GM12875 (cell line): ENCODE results near the gene TRIM31.

Experiments
- H3K4me3 ChIP-seq: one replicate; pipeline ENCODE4 v1.5.1; 2011; ENCODE audit warnings: low read depth, low read length, control low read depth
- TF ChIP-seq, protein P1 (sequence below): IDR thresholded peaks from 2 replicates; pipeline ENCODE4 v1.5.1; 2011; ENCODE audit warnings: low read depth, mild to moderate bottlenecking, control low read depth, inconsistent platforms, low read length, moderate library complexity, borderline replicate concordance; ENCODE audit not compliant: insufficient read depth

The TRIM31 gene

DNA sequence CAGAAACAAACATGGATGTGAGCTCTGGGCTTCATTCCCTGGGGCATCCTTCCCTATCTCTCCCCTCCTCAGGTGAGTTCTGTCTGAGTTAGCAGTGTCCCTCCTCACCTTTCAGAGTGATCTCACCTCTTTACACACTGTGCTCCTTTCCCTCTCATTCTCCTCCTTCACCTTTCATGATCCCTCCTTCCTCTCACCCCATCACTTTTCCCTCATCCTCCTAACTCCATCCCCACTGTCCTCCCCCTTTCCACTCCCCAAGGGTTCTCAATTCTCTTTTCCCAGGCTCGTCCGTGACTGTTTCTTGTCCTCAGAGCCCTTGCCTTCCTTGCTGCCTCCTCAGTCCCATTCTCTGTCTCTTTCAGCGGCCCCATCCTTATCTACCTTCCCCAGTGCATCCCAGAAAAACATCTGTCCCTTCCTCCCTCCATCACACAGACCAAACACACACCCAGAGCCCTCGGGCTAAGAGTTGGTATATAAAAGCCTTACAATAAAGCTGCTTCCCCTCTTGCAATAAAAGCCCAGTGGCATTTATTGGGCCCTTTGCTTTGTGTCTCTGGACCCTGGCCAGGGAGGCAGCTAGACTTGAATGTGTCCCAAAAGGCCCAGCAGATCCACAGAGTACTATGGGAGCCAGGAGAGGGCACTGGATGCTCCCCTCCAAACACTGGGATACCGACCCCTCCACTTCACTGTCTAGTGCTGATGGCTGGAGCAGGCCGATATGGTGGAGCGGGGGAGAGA is 39.2 kb downstream of the TRIM31 start:
- TF ChIP-seq, protein P1, sequence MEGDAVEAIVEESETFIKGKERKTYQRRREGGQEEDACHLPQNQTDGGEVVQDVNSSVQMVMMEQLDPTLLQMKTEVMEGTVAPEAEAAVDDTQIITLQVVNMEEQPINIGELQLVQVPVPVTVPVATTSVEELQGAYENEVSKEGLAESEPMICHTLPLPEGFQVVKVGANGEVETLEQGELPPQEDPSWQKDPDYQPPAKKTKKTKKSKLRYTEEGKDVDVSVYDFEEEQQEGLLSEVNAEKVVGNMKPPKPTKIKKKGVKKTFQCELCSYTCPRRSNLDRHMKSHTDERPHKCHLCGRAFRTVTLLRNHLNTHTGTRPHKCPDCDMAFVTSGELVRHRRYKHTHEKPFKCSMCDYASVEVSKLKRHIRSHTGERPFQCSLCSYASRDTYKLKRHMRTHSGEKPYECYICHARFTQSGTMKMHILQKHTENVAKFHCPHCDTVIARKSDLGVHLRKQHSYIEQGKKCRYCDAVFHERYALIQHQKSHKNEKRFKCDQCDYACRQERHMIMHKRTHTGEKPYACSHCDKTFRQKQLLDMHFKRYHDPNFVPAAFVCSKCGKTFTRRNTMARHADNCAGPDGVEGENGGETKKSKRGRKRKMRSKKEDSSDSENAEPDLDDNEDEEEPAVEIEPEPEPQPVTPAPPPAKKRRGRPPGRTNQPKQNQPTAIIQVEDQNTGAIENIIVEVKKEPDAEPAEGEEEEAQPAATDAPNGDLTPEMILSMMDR: no peak
- no peak overlapping the region for H3K4me3 ChIP-seq

DNA sequence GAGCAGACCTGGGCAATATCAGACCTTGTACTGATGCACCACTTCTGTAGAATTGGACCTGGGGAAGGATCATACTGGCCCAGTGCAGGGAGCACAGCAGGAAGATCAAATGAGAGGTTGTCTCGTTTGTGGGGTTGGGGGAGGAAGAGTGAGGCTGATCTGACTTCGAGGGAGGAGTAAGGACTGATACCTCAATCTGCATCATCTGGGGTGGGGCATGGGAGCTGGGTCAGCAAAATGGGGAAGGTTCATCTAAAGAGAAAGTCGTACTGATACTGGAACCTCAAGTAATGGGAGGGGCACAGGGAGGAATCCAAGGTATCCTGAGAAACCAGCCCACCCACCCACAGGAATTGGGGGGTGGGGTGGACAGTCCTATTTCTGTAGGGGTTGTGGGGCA is 41.0 kb downstream of the TRIM31 start:
- H3K4me3 ChIP-seq: no peak overlapping the region
- TF ChIP-seq, protein P1: no peak

DNA sequence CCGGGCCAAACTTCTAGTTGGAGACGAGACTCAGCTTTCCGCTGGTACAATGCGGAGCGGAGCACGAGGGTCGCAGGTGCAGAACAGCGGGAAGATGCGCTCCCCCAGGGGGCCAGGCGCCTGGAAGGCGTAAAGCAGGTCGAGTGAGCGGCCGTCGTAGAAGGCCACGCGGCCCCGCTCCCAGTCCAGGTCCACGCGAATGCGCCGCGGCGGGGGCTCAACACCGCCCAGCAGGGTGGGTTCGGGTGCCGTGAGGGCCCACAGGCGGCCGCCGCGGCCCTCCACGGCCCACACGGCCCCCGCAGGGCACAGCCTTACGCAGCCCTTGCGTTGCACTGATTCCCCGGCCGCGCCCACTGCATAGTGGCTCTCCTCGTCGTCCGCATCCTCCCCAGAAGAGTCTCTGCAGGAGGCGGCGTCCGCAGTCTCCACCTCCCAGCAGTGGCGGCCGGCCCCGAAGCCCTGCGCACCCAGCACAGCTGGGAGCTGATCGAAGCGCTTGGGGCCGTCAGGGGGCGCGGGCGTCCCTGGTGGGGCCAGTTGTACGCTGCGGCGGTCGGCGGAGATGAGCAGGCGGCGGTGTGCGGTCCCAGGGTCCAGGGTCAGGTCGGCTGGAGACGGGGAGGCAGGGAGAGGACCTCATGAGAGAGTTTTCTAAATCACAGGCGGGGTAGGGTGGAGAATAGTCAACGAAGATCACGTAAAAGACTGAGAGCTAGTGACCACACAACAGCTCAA is 41.6 kb downstream of the TRIM31 start:
- no peak overlapping the region for H3K4me3 ChIP-seq
- TF ChIP-seq, protein P1: no peak

DNA sequence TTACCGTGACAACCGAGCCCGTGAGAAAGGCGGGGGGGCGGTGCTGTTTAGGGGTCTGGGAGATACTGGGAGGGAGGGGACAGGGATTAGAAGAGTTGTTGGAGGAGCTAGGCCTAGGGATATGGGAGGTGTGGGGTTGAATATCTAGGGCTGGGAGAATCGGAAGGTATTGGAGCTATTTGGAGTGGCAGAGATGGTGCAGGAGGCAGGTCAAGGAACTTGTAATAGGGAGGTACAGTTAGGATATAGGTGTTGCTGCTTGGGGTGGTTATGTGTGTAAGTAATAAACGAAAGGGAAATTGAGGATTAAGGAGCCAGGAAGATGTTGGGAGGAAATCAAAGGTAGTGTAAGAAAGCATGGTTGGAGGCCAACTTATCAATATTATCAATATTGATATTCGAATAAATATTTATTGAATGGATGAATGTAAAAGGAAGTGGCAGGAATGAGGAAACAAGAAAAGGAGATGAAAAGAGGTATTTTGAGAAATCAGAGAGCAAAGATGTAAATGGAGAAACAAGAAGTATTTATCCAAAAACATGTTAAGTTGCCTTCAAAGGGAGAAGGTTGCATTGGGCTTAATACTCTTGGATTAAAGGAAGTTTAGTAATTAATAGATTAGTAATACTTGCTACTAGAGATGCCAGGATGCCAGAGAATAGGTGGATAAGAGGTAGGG is 45.3 kb downstream of the TRIM31 start:
- TF ChIP-seq, protein P1: no peak

DNA sequence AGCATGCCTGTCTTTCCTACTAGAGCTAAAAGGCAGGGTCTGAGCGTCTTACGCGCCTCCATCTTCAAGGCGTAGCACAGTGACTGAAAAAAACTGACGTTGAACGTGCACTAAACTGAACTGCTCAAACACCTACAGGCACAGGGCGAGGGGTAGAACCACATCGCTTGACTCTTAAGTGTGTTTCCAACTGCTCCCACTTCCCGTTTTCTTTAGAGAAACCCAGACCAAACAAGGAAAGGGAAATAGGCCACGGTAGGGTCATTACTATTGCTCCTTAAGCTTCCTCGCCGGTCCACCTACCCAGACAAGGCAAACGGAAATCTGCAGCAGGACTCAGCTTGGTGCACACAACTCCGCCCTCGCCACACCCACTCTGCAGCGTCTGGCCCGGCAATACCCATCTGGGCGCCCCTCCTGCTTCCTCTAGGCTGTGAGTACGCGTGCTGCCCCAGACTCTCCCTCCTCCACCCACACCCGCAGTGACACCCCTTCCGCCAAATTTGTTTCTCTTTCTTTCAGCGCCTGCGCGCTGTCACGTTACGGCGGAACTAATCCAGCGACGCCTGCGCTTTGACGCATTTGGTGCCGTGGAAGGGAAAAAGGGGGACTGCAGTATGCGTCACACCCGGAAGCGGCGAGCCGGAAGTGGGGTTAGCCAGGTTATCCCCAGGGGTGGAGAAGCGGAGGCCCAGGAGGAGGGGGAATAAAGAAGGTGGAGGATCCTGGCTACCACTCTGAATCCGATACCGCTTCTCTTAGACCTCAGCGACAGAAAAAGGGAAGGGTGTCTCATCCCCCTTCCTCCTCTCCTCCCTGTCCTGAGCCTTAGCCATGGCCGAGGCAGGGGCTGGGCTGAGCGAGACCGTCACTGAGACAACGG is 46.1 kb downstream of the TRIM31 start, which contains the start of gene PPP1R11:
PPP1R11 (plus strand) TSS at position 622 of the 883 bp plus-strand sequence; CDS start at position 835, 213 bp downstream.
- H3K4me3 ChIP-seq: peak within 1 kb of the TSS; percentile 60
- TF ChIP-seq, protein P1: no peak

More for the DNA sequence above, 45.3 kb downstream of the TRIM31 start:
- peak overlapping the region; percentile 60 for H3K4me3 ChIP-seq

DNA sequence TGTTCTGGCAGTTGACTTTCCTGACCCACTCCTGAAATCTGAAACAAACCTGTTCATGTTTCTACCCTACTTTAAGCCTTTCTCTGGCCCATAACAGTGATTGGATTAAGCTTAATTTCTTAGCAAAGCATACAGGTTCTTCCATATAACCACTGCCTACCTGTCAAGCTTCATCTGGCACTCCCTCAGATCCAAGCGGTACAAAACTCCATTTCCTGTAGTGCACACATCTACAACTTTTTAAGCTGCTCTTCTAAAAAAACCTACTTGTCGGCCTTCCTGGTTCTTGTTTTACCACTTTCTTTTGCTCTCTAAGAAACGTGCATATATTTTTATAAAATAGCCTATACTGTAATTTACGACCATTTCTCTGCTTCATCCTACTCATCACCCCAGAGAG is 46.8 kb downstream of the TRIM31 start:
- TF ChIP-seq, protein P1: no peak
- peak overlapping the region; percentile 49 for H3K4me3 ChIP-seq
